Activated CD4-positive, alpha-beta T cell treated with anti-CD3 and anti-CD28 coated beads, Interleukin-2, amount 50 U/mL, for 16 hours (primary cell): ENCODE results near the gene SLC22A3.
"Not testable (repeated sequence)": the region's sequence is repeated elsewhere in the genome, so short reads cannot be mapped to it uniquely, and the experiment has no call there.

Source experiments
- DNase-seq: peaks from one replicate; pipeline ENCODE4 v3.0.0-alpha.2; 2020

Gene SLC22A3

DNA sequence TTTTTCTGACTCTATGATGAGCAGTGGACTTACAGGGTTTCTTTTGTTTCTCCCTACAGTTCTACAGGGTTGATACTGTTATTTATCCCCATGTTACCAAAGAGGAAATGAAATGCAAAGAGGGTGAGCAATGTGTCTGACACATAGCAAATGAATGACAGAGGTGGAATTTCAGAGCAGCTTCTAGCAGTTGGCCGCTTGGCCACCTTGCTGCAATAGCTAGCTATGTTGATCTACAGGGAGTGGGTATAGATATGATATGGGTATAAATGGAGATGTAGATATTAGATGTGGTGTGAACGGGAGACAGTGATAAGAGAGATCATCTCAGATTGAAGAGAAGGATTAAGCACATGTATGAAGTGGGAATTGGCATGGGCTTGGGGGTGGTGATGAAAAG is 10.9 kb upstream of the SLC22A3 start:
- DNase-seq = no peak

DNA sequence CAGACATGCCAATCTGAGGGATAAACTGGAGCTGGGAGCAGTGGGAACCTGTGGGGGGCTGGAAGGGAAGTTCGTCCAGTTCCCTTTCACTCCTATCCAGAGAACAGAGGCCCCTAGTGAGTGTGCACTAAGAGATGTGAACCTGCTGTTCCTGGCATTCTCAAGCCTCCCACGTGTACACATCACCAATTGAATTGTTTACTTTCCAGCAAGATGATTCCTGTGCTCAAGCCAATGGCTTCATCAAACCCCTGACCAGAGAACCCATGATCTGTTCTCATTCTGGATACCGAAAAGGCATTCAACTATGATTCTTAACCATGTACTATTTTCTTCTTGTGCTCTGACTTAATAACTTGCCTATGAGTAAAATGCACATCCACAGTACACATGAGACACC is 10.2 kb upstream of the SLC22A3 start:
- no peak for DNase-seq

DNA sequence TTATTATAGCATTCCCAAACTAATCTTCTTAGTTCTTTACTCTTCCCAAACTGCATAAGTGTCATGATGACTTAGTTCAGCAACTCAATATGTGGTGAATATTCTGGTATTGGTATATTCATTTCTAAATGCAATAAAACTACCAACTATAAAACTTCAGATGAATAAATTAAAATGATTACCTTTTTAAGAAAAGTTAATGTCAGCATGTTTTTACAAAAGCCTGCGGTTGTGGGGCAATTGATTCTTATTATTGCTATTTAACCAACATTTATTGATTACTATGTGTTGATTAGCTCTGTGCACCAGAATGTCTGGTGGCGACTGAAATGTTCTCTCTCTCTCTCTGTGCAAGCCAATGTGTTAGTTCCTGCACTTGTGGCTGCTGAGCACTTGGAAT is 5.0 kb upstream of the SLC22A3 start:
- no peak for DNase-seq

DNA sequence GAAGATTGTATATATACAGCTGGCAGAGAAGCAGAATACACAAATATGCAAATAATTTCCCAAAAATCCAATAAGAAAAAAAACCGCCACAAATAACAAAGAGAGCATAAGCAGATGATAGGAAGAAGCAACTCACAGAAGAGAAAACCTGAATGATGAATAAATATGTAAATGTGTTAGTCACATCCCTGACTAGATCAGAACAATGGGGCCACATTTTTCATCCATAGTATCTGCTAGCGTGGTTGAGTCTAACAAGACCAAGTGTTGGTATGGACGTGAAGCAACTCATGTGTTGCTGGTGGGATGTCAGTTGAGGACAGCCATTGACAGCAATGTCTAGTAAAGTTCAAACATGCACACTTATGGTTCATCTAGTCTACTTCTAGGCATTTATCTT is 3.9 kb upstream of the SLC22A3 start:
- DNase-seq = no peak

DNA sequence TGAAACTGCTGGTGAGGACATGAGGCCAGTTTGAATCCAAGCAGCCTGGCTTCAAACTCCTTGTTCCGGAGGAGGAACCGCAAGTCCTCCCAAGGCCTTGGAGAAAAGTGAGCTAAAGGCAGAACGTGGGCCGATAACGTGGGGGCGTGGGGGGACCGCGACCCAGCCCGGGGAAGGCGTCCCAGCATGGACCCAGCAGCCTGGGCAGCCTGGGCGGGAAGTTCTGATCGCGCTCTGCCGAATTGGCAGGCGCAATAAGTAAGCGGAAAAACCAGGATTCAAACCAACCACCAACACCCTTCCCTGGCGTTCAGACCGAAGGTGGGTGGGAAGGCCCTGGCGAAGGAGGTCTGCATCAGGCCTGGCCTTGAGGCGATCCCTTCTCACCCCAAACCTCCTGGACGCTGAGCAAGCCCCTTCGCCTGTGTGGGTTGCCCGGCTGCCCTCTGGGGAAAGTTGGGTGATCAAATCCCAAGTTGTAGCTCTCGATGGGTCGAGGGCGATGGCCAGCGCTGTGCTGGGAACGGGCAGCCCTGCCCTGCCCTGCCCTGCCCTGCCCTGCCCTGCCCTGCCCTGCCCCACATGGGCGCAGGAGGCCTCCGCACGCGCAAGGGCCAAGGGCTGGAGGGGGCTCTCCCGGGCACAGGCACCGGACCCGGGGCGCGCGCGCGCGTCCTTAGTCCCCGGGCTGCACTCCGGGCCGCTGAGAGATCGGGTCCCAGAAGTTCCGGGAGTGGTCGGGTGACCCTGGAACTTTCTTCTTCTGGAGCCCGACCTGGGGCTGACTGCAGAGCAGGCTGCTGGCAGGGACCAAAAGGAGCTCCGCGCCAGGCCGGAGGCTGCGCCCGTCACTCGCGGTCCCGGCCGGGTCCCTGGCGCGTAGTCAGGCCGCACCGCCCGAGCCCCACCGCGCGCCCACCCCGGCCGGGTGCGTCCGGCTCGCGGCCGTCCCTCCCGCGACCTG is 637 bp upstream of the SLC22A3 start:
- no peak for DNase-seq

DNA sequence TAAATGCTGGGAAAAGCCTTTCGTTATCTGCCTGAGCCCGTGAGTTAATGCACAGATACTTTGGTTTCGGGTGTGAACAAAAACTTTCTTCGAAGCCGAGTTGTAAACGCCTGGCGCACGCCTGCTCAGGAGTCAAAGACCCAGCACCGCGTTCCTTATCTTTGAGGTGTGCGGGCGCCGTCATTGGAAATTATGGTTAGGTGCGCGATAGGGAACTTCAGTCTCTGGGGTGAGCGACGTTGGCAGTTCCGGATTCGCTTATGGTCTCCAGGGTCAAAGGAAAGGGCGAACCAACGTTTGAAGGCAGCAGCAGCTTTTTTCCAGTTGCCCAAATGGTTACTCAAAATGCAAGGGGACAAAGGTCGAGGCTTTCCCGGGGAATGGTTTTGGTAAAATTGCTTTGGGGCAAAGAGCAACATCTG is 853 bp downstream of the SLC22A3 start:
- no peak for DNase-seq

DNA sequence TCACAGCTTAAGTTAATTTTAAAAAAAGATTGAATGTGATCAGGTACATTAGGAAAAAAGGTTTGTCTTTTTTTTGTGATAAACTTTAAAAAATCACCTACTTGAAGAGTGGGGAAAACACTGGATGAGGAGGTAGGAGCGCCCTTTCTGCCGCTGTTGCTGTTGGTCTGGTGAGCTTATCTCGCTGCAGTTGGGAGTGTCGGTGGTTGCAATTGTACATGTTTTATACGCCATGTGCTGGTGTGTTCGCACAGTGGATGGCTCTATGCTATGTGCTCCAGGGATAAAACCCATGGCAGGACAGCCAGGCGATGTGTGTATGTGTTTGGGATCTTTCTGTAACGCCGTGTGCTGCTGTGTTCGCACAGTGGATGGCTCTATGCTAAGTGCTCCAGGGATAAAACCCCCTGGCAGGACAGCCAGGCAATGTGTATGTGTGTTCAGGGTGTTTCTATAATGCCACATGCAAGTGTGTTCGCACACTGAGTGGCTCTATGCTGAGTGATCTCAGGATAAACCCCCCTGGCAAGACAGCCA is 1.7 kb downstream of the SLC22A3 start:
- DNase-seq = no peak

DNA sequence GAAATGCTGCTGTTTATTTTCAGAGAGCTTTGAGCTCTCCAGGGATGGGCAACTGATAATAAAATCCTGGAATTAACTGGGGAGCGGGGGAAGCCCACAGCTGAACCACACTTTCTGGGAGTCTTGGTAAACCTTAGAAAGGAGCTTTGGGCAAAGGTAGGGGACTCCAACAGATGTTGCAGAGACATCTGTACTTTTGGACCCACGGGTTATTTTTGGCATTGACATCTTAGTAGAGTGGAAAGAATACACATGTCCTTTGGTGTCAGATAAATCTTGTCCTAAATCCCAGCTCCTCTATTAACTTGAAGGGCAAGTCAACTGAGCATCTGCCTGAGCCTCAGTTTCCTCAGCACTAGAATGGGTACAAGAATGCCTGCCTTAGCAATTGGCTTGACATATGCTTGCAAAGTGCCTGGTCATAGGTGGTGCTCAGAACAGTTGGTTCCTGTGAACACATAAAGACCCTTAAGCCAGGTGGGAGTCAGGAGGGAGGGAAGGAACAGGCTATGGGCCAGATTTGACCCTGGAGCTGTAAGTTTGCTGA is 5.8 kb downstream of the SLC22A3 start:
- no peak for DNase-seq

DNA sequence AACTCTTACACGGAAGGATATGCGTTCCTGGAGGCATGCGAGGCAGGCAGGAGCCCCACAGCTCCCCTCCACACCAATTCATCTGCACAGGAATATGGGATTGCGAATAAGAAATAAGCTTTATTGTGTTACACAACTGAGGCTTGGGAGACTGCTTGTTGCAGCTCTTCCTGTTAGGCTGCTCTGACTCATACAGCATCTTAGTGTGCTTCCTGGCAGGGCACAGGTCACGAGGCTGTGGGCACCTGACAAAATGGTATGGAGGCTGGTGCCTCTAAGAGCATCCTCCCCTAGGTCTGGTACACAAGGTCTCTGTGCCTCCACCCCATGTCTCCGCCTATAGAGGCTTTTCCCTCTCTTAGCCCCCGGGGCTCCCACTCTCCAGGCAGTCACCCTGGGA is 6.8 kb downstream of the SLC22A3 start:
- DNase-seq = peak; percentile 61

DNA sequence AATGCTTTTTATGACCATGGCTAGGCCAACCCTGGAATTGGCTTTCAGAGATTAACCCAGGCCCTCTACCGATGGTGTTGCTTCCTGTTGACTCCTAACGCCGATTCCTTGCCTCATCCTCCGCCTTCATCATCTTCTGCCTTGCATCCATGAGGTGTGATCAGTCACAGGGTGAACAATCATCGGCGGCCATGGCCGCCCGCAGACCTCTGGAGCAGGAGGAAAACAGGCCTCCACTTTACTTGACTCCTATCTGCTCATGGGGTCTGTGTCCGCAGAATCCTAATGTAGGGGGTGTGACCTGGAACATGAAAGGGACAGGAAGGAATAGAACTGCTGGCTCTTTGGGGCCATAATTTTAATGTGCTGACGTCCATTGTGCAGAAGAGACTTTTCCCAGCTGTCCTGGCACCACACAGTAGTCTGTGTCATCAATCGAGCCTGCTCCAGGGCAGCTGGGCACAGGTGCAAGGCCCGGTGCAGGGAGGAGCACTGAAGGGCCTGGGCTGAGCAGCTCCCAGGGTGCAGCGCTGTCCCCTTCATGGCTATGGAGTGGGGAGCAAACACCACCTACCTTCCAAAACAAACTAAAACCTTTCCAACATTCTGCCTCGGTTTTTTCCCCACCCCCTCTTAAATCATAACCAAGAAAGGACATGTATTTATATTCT is 8.0 kb downstream of the SLC22A3 start:
- no peak for DNase-seq

DNA sequence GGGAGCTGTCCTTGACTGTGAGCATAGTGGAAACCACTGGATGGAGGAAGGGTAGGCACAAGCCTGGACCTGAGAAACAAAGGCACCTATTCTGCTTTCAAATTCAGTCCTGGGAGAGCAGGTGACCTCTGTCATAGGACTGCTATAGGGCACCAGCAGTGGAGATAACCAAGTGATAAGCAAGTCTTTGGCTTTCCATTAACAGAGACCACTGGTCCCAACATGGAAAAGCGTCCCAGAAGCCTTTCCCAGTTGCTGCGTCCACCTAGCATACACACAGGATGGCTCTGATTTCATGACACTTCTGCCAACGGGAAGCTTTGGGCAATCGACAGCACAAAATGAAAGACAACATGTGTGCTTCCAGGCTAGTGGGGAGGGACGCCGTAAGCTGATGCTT is 8.9 kb downstream of the SLC22A3 start:
- DNase-seq = no peak

DNA sequence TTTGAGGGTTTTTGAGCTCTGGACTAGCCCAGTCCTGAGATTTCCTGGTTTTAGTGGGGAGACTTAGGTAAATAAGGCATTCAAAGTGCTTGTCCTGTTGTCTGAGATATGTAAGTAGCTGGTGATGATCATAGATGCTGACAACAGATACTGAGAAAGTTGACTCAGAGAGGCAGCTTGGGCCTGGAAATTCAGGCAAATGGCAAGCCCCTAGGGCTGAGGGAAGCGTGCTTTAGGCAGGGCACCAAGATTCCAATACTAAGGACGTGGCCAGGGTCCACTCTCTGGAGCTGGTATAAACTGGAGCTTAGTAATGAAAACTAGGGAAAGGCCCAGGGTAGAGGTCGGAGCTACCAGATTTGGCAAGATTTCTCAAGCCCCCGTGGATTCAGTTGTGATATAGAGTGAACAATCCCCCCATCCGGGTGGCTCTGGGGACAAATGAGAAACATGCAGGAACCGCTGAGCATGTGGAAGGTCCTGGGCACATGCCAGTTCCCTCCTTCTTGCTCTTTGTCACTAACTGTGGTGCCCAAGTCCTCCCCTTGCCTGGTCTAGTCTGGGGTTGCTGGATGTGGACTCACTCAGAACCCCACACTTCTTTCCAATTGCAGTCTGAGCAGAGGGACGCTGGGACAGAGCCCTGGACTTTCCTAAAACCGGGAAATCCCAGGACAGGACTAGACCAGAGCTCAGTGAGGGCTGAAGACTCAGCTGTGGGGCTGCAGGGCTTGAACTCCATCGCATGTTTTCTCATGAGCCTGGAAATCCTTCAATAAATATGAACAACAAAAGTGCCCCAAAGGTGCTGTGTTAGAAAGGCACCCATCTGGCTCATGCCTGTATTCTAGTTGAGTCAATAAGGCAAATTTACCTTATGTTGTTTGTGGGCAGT is 10.3 kb downstream of the SLC22A3 start:
- DNase-seq = no peak

DNA sequence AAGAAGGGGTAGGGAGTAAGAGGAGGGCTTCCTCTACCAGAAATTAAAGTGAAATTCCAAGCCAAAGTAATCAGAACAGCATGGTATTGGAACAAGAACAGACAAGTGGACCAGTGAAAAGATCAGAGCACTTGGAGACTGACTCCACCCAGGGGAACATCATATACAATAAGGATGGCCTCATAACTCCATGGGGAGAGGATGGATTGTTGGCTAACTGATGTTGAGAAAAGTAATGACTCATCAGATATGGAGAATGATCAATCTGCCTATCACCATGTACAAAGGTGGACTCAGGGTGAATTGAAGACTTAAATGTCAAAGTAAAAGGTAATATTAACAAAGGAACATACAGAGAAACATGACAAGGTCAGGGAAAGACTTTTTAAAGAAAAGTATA is 12.8 kb downstream of the SLC22A3 start:
- DNase-seq = no peak

DNA sequence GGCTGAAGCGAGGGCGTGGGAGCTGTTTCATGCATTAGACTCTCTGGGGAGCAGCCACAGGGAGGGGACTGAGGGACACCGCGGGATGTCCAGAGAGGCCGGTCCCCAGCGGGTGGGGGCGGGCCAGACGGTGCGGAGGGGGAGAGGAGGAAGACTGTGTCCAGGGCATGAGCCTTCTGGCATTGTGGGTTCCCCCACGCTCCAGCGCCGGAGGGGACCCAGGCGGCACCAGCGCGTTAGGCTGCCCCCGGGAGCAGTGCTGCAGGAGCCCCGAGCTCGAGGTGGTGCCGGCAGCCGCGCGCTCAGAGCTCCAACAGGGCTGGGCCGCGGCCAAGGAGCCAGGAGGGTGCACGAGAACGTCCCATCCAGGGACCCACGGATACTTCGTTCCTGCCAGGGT is 14.4 kb downstream of the SLC22A3 start:
- DNase-seq = no peak

DNA sequence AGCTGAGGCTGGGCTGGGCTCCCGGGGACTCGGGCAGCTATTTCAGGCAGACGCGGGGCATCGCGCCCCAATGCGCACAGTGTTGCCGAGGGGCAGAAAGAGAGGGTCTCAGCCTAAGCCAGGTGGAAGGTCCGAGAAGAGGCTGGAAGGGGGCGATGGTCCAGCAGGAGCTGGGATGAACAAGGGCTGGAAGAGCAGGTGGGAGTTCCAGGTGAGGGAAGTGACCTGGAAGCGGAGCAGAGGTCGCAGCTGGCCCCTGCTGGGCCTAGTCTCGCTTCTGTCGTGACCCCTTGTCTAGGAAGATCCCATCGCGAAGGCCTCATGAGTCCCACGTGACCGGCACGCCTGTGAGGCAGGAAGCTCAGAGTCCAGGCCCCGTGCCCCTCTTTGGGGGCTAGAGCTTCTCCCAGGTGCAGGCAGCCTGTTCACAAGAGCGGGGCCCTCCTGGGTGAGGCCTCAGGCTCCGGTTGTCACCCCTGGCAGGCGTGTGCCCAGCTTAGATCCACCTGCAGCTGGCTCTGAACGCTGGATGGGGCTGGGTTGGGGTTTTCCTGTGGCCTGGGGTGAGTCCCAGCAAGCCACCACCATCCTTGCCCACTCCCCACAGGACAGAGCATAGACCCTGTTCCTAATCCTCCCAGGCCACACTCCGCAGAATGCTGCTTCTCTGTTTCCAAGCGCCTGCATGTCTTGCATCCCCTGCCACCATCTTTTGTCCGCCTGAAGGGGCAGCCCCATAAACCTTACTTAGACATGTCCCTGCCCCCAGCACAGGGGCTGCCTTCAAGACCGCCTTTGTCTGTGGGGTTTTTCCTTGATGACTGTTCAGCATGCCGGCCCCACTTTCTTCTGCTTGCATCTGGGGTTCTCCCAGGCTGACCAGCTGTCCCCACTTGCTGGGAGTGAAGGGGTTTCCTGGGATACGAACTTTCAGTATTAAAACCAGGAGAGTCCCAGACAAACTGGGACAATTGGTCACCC is 15.1 kb downstream of the SLC22A3 start:
- no peak for DNase-seq

DNA sequence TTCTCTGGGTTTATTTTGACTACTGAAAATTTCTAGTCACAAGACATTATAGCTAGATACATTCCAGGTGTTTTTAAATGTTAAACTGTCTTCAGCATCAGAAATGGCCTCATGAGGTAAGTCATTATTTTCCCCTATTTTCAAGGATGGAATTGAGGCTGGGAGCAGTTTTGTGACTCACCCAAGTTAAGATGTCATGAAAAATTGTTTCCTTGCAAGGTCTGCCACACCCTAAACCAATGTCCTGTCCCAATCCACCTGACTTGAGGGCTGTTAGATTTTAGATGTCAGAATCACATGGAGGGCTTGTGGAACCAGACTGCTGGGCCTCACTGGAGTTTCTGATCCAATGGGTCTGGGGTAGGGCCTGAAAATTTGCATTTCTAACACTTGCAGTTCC is 16.9 kb downstream of the SLC22A3 start:
- no peak for DNase-seq

DNA sequence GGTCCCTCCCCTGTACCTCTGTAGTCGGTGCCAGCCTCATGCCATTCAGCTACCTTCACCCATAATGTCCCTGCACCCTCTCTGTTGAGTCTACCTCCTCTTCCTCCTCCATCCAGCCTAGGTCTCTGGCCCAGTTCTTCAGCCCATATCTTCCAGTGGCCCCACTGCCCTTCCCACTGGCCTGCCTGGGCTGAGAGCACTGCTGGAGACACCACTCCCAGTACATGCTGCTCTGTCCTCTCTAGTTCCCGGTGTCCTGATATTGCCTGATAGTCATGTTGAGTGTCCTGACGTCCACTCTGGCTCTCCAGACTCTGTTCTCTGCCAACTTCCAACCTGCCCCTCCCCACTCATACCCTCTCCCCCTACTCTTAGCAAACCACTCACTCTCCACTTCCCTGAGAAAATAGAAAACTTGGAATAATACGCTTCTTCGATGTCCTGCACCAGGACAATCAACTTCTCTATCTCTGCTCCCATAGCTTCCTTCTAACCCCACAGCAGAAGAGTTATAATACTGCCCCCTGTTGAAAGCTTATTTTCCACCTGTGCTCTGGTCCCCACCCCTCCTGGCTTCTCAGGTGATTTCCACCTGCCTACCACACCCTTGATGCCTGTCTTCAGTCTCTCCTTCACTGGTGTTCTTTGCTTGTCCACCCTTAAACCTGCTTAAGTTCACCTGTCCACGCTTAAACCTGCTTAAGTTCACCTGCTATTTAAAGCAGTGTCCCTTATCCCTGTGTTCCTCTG is 19.8 kb downstream of the SLC22A3 start:
- no peak for DNase-seq

DNA sequence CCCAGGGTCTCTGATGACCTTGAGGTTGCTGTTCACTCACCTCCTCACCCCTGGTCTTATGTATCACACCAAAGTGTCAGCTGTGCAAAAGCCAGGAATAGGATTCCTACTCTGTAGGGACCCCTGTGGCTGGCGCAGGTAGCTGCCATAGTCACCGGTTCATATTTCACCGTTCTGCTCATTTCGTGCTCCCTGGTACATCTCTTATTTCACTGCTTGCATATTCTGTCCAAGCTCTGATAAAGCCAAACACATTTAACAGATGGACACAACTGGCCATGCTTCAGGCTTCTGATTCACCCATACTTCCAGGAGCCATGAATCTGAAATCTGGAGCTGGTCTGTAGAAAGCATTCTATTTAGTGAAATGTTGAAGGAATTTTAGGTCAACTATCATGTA is 20.5 kb downstream of the SLC22A3 start:
- no peak for DNase-seq

DNA sequence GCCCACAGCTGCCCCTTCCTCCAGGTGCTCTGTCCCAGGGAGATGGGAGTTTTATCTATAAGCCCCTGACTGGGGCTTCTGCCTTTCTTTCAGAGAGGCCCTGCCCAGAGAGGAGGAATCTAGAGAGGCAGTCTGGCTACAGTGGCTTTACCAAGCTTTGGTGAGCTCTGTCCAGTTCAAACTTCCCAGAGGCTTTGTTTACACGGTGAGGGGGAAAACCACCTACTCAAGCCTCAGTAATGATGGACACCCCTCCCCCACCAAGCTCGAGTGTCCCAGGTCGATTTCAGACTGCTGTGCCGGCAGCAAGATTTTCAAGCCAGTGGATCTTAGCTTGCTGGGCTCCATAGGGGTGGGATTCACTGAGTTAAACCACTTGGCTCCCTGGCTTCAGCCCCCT is 25.4 kb downstream of the SLC22A3 start:
- DNase-seq = not testable (repeated sequence)

DNA sequence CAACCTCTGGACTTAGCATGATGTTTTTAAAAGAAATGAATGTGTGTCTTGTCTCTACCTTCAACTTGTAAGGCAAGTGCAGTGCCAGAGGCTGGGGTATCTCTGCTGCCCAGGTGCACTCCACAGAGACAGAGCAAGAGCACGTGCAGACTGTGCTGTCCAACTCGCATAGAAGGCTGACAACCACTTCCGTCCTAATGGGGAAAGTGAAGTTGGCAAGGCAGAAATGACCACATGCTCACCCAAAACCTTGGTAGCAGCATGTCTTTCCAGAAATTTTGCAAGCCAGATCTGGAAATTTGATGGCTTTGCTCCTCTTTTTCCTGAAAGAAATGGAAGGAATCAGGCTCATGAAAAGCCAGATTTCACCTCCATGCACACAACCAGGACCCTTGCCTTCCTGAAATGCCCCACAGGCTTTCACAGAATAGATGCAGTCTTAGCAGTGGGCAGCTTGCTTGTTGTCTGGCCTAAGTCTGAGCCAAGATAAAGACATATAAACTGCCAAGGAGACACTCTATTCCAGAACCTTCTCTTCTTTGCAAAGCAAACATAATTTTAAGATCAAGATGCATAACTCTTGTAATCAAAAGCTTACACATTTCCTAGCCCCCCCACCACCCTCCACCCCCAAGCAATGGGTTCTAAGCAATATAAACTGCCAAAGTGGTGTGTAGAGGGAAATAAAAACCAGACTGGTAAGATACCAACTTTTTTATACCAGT is 26.8 kb downstream of the SLC22A3 start:
- DNase-seq = no peak
